Activated naive CD8-positive, alpha-beta T cell treated with anti-CD3 and anti-CD28 coated beads, Interleukin-2, amount 50 U/mL, for 16 hours (primary cell): ENCODE measurements around the gene DAPK1.

Experiments used
- DNase-seq: peaks from one replicate; pipeline ENCODE4 v3.0.0-alpha.2; 2020; ENCODE audit warnings: low read depth, low spot score

DAPK1 gene

DNA sequence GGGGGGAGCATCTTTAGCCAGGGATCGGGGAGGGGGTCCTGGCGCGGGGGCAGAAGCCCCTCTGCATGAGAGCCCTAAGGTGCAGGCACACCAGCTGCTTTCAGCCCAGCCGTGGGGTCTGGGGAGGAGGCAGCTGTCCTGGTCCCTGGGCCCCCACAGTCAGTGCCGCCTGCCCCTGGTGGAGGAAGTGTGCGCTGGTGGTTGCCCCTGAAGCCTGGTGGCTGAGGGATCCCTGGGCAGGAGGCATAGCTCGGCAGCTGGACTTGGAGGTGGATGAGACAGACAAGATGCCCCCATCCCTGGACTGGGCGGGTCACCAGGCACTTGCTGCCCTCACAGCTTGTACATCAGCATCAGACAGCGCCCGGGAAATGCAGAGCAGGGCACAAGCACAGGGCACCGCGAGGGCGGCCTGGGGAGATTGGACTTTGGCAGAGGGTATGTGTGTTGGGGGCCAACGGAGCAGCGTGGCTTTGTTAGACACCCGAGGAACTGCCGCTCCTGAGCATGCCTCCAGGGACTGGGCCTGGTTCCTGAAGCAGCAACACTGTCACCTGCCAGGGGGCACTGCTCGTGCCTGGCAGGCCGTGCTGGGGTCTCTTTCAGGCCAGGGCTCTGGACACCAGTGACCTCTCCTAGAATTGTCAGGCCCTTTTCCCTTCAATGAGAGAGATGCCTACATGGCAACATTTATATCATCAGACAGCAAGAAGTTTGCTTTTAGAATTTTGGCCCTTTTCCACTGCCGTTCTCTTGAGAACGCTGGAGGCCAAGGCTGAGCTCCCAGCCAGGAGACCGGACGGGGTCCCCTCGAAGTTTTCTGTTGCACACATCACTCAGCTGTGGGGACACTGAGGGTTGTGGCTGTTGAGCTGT lies 186.3 kb downstream of the DAPK1 start:
- no peak for DNase-seq

GRCh38 chr9:87684627-87685219 lies 187.1 kb downstream of the DAPK1 start:
- no peak for DNase-seq

- no peak for DNase-seq
Measured at GRCh38 chr9:87685441-87685840, 187.8 kb downstream of the DAPK1 start.

DNA sequence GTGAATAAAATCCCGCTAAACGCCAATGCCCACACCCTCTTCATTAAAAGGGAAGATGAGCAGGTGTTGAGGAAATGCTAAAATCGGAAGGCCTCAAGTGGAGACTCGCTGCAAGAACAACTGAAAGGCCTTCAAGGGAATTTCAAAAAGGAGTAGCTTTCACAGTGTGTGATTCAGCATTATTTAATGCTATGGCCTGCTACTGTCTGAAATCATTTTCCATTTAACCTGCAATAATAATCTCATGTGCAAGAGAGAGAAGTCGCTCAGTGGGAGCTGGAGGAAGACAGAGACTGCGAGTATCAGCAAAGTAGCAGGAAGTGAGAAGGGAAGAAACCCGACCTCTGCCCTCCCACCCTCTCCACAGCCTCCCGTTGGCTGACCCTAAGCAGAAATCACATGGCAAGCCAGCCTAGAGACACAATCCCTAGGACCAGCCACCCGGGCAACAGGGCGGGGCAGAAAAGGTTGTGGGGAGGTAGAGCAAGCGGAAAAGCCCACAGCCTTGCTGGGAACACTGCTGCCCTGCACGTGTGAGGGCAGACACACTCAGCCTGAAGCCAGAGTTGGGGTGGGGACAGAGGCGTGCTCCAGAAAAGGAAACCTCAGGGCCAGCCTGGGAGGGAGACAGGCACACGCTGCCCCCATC lies 188.3 kb downstream of the DAPK1 start:
- no peak for DNase-seq

GRCh38 chr9:87686520-87687090 lies 188.9 kb downstream of the DAPK1 start:
- no peak for DNase-seq

DNA sequence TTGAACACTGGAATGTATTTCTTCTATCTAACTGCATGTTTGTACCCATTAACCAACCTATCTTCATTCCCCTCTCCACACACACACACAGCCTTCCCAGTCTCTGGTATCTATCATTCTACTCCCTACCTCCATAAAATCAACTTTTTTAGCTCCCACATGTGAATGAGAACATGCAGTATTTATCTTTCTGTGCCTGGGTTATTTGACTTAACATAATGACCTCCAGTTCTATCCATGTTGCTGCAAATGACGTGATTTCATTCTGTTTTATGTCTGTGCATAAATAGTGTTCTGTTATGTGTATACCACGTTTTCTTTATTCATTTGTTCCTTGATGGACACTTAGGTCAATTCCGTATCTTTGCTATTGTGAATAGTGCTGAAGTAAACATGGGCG lies 189.5 kb downstream of the DAPK1 start:
- DNase-seq, result no peak

DNA sequence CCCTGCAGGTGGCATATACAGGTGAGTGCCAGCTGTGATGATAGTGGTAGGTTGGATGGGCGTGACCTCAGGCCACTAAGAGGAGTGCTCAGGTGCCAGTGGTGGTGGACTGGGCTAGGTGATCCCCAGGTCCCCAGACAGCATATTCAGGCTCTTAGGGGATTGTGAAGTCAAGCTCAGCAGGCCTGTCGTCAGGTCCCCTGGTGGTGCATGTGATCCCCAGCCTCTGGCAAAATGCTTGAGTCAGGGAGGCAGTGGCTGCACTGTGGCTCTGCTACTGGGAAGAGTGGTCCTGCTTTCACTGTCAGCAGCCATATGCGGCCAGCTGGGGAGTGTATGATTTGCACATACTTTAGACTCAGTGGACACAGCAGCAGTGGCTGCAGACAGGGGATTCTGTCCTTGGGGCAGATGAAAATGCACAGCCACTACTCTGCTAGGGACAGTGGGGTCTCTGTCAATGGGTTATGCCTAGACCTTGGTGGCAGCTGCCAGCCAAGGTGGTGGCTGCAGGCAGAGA lies 196.6 kb downstream of the DAPK1 start:
- no peak for DNase-seq

DNA sequence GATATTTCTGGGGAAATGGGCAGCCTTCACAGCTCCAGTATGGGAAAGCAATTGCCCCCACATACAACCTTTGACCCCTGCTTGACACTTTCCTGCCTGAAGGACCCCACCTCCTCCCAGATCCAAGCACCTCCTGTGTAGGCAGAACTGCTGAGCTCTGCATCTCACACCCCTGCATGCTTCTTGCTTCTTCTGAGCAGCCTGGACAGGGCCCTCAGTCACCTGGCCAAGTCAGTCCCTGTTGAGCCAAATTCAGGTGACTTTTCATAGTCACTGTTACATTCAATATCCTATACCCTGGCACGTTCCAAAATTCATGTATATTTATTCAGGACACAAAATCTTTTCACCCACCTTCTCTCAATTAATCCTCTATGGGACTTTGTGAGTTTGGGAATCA lies 197.9 kb downstream of the DAPK1 start:
- DNase-seq, result no peak

- DNase-seq, result no peak
Measured at GRCh38 chr9:87696641-87697040, 199.0 kb downstream of the DAPK1 start.

- DNase-seq, result no peak
Measured at GRCh38 chr9:87698069-87698809, 200.6 kb downstream of the DAPK1 start.

DNA sequence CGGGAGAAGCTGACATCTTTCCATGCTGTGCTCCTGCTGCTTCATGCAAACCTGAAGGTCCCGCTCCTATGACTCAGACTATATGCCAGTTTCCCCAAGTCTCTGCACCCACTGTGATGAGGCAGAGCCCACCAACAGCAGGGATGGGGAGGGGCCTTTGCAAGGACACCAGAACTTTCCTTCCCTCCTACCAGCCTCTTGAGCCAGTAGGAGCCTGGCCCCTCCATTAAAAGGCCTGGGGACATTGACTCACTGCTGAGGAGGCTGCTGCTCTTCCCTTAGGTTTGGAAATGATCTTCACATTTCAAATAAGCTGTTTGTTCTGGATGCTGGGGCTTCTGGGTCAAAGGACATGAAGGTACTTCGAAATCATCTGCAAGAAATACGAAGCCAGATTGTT lies 202.2 kb downstream of the DAPK1 start:
- DNase-seq, result no peak

GRCh38 chr9:87701491-87701890 lies 203.8 kb downstream of the DAPK1 start:
- no peak for DNase-seq

DNA sequence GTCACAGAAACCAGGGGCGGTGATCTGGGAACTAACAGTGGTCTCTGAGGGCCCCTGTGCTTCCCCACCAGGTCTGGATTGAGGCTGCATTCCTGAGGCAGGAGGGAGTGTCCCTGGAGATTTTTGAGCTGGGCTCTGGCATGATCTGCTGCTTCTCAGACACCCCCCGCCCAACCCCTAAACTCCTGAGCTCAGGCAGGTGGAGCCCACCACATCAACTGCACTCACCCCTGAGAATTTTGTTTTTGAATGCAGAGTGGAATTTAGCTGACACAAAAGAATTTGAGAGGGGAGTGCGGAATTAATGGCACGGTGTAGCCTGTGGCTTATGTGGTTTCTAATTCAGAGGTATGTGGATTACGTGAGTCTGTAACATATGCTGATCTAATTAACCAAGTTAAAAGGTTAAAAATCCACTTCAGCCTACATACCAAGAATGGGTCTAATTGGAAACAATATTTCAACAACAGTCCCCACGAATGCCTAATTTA lies 204.3 kb downstream of the DAPK1 start:
- no peak for DNase-seq

- DNase-seq, result no peak
Measured at GRCh38 chr9:87702921-87703320, 205.3 kb downstream of the DAPK1 start.

GRCh38 chr9:87703636-87704276 lies 206.1 kb downstream of the DAPK1 start:
- no peak for DNase-seq

GRCh38 chr9:87704342-87704741 lies 206.7 kb downstream of the DAPK1 start:
- no peak for DNase-seq

GRCh38 chr9:87706066-87706739 lies 208.5 kb downstream of the DAPK1 start:
- DNase-seq, result no peak

DNA sequence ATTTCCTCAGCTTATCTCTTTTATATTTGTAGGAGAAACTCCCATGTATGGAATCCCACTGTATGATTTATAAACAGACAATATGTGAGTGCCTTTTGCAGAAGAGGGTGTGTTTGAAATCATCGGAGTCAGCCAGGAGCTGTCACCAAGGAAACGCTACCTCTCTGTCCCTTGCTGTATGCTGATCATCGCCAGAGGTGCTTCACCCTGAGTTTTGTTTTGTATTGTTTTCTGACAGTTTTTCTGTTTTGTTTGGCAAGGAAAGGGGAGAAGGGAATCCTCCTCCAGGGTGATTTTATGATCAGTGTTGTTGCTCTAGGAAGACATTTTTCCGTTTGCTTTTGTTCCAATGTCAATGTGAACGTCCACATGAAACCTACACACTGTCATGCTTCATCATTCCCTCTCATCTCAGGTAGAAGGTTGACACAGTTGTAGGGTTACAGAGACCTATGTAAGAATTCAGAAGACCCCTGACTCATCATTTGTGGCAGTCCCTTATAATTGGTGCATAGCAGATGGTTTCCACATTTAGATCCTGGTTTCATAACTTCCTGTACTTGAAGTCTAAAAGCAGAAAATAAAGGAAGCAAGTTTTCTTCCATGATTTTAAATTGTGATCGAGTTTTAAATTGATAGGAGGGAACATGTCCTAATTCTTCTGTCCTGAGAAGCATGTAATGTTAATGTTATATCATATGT lies 210.3 kb downstream of the DAPK1 start:
- no peak for DNase-seq

DNA sequence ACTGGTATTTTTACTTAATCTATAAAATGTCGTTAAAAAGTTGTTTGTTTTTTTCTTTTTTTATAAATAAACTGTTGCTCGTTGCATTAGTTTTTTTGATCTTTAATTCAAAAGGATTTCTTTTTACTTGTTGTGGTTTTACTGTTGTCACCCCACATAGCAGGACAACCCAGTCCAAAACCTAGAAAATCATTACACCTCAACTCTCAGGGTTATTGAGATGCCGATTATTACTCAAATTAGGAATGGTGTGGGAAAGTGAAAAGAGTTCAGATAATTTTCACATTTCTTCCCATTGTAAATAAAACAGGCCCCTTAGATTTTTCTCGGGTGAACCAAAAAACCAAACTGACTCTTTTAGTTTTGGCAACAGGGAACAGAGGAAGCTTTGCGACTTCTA lies 210.9 kb downstream of the DAPK1 start:
- no peak for DNase-seq
